Iris pigment epithelial cell (primary cell): ENCODE data around the gene SH3PXD2A.
"Not testable (repeated sequence)": the region's sequence is repeated elsewhere in the genome, so short reads cannot be mapped to it uniquely, and the experiment has no call there.

Experiments used
- DNase-seq: peaks from one replicate; pipeline ENCODE4 v3.0.0-alpha.2; 2011; ENCODE audit warnings: low read depth

Gene SH3PXD2A

GRCh38 chr10:103620891-103621782 is 234.2 kb downstream of the SH3PXD2A start:
- no peak for DNase-seq

GRCh38 chr10:103620352-103620740 is 235.0 kb downstream of the SH3PXD2A start:
- no peak for DNase-seq

GRCh38 chr10:103619424-103620351 is 235.7 kb downstream of the SH3PXD2A start:
- DNase-seq, result no peak

- DNase-seq, result peak; percentile 45
These were observed 236.6 kb downstream of the SH3PXD2A start for GRCh38 chr10:103618575-103619423.

- no peak for DNase-seq
These were observed 237.6 kb downstream of the SH3PXD2A start for GRCh38 chr10:103617602-103618385.

- peak; percentile 96 for DNase-seq
These were observed 238.4 kb downstream of the SH3PXD2A start for GRCh38 chr10:103616705-103617601.

GRCh38 chr10:103614306-103615158 is 240.8 kb downstream of the SH3PXD2A start:
- no peak for DNase-seq

GRCh38 chr10:103613616-103614015 is 241.8 kb downstream of the SH3PXD2A start:
- no peak for DNase-seq

- DNase-seq, result peak; percentile 90
These were observed 242.7 kb downstream of the SH3PXD2A start for GRCh38 chr10:103612462-103613365.

GRCh38 chr10:103610921-103611511 is 244.4 kb downstream of the SH3PXD2A start:
- no peak for DNase-seq

- no peak for DNase-seq
These were observed 245.3 kb downstream of the SH3PXD2A start for GRCh38 chr10:103610083-103610472.

GRCh38 chr10:103609231-103610082 is 245.9 kb downstream of the SH3PXD2A start:
- DNase-seq, result peak; percentile 18

- DNase-seq, result not testable (repeated sequence)
These were observed 247.3 kb downstream of the SH3PXD2A start for GRCh38 chr10:103608056-103608455.

GRCh38 chr10:103607051-103607450 is 248.3 kb downstream of the SH3PXD2A start:
- not testable (repeated sequence) for DNase-seq

- not testable (repeated sequence) for DNase-seq
These were observed 249.3 kb downstream of the SH3PXD2A start for GRCh38 chr10:103606097-103606438.

- DNase-seq, result peak; percentile 60
These were observed 249.8 kb downstream of the SH3PXD2A start for GRCh38 chr10:103605359-103606096.
